Measurements from ENCODE around the gene RNF213.
"Not testable (repeated sequence)": the region's sequence is repeated elsewhere in the genome, so short reads cannot be mapped to it uniquely, and the experiment has no call there.

Gene RNF213

DNA sequence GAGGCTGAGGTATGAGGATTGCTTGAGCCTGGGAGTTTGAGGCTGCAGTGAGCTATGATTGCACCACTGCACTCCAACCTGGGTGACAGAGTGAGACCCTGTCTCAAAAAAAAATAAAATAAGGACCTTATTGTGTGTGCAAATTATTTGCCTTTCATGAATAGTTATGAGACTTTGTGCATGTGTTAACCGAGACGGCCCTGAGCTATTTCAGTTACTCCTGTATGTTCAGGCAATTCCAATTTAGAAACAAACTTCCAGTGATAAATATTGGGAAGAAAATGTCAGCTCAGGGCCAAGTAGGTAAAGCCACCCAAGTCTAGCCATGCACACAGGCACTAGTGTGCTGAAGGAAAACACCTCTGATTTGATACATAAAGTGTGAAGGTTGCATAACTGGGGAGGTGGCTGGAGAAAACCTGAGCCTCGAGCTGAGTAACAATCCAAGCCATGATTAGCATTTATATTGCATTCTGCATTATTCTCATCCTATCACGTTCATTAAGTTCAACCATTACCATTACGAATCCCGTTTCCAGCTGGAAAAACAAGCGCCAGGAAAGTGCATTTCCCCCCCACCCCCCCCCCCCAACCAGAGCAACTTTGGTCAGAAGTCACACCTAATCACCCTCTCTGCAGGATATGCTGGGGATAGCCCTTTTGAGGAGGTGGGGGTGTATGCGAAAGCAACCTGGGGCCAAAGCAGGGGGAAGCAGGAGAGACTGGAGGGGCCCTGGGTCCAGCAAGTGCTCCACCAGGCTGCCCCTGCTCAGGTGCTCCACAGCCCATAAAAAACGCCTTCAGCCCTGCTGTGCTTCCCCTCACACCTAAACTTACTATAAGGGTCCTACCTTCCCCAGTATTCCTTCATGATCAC lies 135.7 kb downstream of the RNF213 start:
- no peak for DNase-seq

DNA sequence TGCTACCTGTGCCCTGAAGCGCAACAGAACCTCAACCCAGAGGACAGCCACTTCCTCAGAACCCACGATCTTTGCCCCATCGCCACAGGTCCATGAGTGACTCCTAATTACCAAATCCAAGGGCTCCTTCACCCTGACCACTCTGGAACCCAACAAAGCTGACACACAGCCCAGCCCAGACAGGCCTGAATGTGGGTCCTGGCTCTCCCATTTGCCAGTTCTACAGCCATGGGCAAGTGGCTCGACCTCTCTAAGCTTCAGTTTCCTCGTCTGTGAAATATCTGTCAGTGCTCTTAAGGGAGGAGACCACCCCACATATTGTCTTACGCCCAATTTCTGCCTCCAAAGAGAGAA lies 136.4 kb downstream of the RNF213 start:
- DNase-seq = no peak

DNA sequence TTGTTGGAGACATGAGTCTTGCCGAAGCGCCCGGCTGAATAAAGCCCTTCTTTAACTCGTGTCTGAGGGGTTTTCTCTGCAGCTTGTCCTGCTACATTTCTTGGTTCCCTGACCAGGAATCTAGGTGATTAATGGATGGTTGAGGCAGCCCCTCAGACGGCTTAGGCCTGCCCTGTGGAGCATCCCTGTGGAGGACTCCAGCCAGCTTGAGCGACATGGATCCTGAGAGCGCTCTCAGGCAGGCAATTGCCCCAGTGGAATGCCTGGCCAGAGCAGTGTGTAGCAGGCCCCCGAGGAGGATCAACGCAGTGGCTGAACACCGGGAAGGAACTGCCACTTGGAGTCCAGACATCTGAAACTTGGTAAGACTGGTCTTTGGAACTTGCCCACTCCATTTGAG lies 137.0 kb downstream of the RNF213 start:
- DNase-seq = no peak

DNA sequence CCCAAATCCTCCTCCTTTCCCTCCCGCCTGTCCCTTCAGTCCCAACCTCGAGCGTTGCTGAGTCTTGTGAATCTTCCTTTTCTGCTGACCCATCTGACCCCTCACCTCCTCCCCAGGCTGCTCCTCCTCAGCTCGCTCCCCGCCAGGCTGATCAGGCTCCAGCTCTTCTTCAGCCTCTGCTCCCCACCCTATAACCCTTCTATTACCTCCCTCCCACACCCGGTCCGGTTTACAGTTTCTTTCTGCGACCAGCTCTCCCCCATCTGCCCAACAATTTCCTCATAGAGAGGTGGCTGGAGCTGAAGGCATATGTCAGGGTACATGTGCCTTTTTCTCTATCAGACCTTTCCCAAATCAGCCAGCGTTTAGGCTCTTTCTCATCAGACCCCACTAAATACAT lies 140.4 kb downstream of the RNF213 start:
- DNase-seq = not testable (repeated sequence)

DNA sequence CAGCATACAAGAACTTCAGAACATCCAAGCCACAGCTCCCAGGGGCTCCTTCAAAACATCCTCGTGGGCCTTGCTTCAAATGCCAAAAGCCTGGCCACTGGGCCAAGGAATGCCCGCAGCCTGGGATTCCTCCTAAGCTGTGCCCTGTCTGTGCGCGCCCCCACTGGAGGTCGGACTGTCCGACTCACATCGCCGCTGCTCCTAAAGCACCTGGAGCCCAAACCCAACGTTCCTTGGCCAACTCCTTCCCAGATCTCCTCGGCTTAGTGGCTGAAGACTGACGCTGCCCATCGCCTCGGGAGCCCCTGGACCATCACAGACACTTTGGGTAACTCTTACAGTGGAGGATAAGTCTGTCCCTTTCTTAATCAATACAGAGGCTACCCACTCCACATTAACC lies 141.4 kb downstream of the RNF213 start:
- not testable (repeated sequence) for DNase-seq

DNA sequence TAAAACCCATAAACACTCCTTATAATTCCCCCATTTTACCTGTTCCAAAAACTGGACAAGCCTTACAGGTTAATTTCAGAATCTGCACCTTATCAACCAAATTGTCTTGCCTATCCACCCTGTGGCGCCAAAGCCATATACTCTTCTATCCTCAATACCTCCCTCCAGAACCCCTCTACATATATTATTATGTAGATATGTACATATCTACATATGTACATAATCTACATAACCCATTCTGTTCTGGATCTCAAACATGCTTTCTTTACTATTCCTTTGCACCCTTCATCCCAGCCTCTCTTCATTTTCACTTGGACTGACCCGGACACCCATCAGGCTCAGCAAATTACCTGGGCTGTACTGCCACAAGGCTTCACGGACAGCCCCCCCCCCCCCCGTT lies 142.3 kb downstream of the RNF213 start:
- DNase-seq = no peak

DNA sequence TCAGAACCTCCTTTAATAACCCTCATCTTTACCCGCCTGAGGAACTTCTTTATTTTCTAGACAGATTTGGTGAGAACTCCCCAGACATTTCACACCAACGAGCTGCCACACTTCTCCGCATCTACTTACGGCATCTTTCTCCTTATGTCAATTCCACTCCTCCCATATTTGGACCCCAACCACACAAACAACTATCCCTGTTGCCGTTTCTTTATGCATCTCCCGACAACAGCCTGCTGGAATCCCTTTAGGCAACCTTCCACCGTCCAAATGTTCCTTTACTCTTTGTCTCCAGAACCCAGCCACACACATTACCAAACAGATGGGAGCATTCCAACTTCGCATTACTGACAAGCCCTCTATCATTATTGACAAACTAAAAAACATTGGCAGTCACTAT lies 145.5 kb downstream of the RNF213 start:
- no peak for DNase-seq

DNA sequence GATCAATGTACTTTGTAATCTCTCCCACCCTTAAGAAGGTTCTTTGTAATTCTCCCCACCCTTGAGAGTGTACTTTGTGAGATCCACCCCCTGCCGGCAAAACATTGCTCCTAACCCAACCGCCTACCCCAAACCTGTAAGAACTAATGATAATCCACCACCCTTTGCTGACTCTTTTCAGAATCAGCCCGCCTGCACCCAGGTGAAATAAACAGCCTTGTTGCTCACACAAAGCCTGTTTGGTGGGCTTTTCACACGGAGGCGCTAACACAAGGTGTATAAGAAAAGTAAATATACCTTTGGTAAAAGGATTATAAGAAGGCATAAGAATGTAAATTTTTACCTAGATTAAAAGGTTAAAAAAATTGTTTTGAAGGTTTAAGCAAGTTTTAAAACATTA lies 147.3 kb downstream of the RNF213 start:
- not testable (repeated sequence) for DNase-seq

DNA sequence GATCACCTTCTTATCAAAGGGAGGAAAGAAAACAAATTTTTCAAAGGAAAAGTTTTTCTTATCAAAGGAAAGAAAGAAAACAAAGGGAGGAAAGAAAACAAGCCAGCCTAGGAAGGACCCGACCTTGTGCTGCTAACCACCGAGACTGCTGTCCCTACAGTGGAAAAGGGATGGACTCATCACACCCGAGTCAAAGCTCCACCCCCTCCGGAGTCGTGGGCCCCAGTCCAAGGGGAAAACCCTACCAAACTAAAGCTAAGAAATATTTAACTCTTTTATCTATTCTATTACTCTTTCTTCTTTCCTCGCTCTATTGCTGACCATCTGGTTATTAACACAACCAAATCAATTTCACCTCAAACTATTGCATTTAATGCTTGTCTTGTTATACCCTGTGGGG lies 148.2 kb downstream of the RNF213 start:
- no peak for DNase-seq

DNA sequence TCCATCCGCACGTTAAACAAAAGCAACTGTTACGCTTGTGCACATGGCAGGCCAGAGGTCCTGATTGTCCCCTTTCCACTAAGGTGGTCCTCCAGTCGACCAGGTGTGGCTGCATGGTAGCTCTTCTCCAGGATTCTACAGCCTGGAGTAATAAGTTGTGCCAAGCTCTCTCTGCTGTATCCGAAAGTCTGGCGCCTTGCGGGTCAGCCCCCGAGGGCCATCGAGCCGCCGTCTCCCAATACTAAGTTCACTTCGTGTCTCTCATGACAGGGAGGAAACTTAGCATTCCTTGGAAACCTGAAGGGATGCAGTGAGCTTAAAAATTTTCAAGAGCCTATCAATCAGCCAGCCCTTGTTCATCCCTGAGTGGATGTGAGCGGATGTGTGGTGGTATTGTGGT lies 149.0 kb downstream of the RNF213 start:
- no peak for DNase-seq

DNA sequence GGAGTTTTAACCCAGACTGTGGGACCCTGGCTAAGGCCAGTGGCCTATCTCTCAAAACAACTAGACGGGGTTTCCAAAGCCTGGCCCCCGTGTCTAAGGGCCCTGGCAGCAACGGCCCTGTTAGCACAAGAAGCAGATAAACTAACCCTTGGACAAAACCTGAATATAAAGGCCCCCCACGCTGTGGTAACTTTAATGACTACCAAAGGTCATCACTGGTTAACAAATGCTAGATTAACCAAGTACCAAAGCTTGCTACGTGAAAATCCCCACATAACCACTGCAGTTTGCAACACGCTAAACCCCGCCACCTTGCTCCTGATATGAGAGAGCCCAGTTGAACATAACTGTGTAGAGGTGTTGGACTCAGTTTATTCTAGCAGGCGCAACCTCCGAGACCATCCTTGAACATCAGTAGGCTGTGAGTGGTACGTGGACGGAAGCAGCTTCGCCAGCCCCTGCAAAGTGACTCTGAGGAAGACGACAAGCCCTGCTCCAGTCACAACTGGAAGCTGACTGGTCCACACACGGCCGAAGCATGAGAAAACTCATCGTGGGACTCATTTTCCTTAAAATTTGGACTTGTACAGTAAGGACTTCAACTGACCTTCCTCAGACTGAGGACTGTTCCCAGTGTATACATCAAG lies 149.9 kb downstream of the RNF213 start:
- not testable (repeated sequence) for DNase-seq

DNA sequence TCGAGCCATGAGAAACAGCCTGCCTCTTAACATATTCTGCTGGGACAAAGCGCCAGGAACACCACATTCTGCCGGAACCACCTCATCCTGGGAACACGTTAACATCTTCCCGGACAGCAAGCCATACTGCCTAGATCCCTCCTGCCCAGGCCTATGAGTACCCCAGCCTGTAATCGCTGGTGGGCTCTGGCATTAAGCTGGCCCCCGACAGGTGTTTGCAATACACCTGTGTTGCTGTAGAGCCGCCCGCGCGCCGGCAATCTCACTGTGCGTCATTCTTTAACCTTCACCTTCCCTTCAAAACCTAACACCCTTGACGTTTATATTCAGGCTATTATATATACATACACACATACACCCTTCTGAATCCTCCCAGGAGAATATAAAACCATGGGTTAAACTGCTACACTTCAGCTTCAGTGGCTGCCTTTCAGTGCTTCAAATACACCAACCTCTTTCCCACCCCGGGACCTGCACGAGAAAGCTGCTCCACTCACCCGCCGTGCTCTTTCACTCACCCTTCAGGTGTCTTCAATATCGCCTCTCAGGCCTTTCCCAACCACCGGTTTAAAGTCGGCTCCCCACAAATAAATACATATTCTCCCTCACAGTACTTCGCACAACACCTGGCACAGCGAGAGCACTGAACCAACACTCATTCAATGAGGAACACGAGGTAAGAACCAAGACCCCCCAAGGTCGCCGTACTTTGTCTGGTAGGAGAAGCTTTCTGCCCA lies 153.3 kb downstream of the RNF213 start:
- DNase-seq = no peak

DNA sequence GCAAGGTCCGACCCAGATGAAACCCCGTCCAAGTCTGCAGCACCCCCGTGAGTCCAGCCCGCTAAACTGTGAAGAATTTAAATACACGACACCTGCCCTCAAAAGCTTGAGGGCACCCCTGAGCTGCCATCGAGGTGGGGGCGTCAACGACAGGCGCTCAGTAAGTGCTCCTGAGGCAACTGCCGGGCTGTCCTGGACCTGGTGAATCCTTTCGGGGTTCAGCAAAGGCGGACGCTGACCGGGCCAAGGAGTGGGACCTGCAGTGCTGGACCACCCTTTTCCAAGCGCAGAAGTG lies 153.8 kb downstream of the RNF213 start:
- DNase-seq = no peak

DNA sequence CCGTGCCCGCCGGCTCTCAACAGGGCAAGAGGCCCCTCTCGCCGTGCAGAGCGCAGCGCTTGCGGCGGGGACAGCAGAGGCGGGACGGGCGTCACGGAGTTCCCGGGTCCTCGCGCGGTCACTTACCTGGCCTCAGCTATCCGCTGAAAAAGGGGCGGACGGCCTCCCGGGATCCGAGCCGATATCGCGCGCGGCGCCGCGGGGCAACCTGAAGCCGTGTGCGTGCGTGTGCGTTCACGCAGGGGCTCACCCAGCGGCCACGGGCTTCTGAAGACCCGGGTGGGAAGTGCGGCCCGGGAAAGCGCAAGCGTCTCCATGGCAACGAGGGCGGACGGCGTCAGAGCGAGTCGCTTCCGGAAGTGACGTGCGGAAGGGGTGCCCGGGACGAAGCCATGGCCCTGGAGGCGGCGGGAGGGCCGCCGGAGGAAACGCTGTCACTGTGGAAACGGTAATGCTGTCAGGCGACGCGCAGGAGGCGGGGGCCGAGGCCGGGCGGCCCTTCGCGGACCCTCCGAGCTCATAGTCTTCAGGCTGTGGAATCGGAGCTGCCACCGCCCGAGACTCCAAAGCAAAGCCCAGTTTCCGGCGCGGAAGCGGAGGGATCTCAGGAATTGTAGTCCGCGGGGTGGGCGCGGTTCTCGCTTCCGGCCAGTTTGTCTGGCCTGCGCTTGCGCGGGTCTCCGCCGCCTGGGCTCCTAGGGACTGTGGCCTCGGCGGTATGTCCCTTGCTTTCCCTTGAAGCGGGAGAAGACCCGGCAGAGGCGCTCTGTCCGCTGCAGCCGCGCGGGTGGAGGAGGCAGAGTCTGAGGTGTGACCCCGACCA lies 154.4 kb downstream of the RNF213 start, which contains the start of gene ENDOV:
TSS of gene ENDOV (plus strand) at position 365 of the 823 bp plus-strand sequence. CDS start at position 393, 28 bp downstream.
- peak; percentile 60 for DNase-seq

DNA sequence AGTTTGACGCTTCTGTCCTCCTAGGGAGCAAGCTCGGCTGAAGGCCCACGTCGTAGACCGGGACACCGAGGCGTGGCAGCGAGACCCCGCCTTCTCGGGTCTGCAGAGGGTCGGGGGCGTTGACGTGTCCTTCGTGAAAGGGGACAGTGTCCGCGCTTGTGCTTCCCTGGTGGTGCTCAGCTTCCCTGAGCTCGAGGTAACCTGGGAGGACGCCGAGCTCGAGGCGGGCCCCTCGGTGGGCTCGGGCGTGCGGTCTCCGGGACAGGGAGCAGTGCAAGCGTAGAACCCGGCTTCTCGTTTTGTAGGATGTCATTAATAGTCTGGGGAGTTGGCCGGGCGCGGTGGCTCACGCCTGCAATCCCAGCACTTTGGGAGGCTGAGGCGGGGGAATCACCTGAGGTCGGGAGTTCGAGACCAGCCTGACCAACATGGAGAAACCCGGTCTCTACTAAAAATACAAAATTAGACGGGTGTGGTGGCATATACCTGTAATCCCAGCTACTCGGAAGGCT lies 155.0 kb downstream of the RNF213 start:
- no peak for DNase-seq

DNA sequence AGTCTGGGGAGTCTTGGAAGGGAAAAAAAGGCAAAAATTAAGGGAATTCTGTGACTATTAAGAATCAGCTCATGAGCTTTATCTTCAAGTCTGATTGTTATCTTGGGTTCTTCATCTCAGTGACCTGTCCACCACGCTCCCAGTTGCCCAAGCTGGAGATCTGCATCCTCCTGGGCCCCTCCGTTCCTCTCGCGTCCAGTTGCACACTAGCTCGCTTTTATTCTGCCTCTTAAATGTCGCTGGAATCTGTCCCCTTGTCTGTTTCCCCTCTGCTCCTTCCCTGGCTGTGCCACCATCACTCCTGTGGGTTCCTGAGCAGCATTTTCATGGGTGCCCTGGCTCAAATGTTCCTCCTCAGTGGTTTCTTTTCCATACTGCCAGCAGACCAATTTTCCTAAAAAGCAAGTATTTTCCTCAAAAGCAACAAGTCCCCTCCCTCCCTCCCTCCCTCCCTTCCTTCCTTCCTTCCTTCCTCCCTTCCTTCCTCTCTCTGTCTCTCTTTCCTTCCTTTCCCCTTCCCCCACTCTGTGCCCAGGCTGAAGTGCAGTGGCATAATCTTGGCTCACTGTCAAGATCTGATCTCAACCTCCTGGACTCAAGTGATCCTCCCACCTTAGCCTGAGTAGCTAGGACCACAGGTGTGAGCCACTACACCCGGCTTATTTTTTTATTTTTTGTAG lies 155.7 kb downstream of the RNF213 start:
- DNase-seq = no peak

DNA sequence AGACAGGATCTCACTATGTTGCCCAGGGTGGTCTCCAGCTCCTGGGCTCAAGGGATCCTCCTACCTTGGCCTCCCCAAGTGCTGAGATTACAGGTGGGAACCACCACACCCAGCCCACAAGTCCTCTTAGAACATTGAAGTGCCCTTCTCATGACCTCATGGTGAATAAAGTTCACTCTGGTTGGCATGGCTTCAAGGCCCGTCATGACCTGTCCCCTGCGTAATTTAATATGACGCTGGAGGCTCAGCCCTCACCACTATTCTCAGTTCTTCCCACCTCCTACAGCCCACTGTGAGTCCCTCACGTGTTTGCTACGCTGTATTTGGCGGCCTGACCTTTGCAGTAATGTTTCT lies 156.3 kb downstream of the RNF213 start:
- no peak for DNase-seq

DNA sequence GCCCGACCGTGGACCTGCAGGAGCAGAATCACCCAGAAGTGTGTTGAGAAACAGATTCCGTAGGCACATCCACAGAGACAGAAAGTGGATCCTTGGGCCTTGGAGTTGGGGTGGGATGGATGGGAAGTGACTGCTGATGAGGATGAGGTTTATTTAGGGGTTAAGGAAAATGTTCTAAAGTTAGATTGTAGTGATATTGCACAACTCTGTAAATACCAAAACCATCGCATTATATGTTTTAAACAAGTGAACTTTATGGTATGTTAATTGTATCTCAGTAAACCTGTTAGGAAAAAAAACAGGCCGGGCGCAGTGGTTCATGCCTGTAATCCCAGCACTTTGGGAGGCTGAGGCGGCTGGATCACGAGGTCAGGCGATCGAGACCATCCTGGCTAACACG lies 157.9 kb downstream of the RNF213 start:
- DNase-seq = no peak

DNA sequence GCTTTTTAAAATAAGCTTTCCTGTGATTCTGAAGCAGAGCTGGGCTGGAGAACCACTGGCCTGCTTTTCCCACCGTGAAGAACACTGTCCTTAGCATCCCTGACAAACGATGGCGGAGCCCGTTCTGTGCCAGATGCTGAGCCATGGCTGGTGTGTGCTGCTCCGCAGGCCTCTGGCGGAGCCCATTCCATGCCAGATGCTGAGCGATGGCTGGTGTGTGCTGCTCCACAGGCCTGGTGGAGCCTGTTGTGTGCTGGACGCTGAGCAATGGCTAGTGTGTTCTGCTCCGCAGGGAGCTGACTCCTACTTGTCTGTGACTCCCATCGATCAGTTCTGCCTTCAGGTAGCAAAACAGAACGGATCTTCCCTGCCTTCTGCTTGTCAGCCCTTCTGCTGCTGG lies 158.6 kb downstream of the RNF213 start:
- DNase-seq = no peak

DNA sequence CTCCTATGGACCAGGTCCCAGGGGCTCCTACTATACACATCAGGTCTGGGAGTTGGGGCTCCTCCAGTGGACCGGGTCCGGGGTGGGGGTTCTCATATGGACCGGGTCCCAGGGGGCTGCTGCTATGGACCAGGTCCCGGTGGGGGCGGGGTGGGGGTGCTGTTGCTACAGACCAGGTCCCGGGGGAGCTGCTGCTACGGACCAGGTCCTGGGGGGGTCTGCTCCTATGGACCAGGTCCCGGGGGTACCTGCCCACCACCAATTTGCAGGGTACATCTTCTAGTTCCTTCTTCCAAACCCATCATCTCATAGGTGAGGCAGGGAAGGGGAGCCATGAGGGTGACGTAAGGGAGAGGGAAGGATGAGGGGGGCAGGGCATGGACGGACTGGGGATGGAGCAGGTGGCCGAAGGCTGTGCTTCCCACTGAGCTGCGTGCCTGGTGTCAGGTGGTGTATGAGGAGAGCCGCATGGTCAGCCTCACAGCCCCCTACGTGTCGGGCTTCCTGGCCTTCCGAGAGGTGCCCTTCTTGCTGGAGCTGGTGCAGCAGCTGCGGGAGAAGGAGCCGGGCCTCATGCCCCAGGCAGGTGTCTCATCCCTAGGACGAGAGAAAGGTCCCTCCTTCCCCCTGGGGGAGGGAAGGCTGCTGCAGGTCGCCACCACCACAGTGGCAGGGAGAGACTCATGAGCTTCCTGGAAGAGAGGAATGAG lies 160.9 kb downstream of the RNF213 start:
- no peak for DNase-seq

DNA sequence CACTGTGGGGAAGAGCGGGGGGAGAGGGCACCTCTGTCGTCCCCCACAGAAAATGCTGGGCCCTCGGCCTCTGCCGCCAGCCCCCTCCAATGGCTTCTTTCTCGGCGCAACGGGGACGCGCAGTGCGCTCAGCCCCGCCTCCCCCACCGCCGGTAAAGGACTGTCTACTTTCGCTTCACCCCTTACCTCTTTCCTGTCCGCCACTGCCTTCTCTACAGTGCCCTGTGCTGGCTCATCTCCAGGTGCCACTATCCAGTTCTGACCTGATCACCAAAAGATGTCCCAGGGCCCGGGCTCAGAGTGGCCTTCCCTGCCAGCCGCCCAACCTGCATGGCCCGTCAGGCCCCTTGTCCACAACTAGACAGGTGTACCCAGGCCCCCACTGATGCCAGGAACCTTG lies 161.6 kb downstream of the RNF213 start:
- no peak for DNase-seq

DNA sequence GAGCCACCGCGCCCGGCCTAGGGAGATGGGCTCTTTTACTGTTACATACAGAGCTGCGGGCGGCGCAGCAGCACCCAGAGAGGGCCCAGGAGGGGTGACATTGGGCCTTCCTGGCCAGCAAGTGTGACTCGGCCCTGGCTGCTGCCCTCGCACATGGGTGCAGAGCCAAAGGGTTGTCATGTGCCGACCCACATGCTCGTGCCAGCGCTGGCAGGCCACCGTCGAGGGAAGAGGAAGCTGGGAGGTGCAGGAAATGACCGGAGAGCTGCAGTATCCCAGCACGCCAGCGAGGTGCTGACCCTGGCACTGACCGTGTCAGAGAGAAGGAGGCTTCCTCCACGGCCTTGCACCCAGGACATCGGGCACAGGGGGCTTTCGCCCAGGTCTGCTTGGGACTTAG lies 162.3 kb downstream of the RNF213 start:
- no peak for DNase-seq

Measured in DMS79 treated with DMSO at 0.1 percent for 48 hours (cell line).